HG03342 (cell line): Measurements from ENCODE around the gene YBEY.
A peak's percentile ranks its signal among the peaks of the same experiment; 100 is the strongest.
"Not testable (repeated sequence)": the region's sequence is repeated elsewhere in the genome, so short reads cannot be mapped to it uniquely, and the experiment has no call there.

Experiments
- ATAC-seq: cut with Tn5 transposase; IDR thresholded peaks from one replicate; pipeline ENCODE4 v1.9.1; 2021; ENCODE audit warnings: mild to moderate bottlenecking, moderate library complexity; ENCODE audit not compliant: unreplicated experiment

YBEY gene

GRCh38 chr21:46285761-46286647, at the start of gene YBEY:
YBEY (plus strand) TSS chr21:46286342; CDS start chr21:46286914, 572 bp downstream.
- ATAC-seq, result peak; percentile 84

DNA sequence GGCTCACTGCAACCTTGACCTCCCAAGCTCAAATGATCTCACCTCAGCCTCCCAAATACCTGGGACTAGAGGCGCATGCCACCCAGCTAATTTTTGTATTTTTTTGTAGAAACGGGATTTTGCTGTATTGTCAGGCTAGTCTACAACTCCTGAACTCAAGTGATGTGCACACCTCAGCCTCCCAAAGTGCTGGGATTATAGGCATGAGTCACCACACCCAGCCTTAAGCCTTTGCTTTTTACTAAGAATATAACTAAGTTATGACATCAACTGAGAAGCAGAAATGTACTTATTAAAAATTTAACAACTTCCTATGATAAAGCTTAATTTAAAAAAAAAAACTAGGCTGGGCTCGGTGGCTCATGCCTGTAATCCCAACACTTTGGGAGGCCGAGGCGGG, 48.7 kb upstream of the YBEY start:
- ATAC-seq, result no peak

DNA sequence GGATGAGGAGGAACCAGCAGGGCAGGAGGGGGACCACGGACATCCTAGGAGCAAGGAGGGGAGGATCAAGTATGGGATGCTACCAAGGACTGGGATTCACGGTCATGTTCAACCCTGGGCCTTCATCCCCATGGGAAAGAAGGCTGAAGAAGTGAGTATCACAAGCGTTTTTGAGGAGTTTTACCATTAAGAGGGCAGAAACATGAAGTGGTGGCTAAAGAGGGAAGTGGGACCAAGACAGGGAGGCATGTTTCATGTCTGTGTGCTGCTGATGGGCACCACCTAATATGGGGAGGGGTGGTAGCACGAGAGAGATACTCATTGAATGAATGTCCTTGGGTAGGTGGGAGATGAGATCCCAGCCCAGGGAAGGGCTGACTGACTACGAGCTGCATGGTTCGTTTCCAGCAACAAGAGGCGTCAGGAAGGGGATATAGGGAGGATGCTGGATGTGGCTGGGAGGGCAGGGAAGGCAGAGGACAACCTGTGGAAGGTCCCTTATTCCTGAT, 46.3 kb upstream of the YBEY start:
- no peak for ATAC-seq

DNA sequence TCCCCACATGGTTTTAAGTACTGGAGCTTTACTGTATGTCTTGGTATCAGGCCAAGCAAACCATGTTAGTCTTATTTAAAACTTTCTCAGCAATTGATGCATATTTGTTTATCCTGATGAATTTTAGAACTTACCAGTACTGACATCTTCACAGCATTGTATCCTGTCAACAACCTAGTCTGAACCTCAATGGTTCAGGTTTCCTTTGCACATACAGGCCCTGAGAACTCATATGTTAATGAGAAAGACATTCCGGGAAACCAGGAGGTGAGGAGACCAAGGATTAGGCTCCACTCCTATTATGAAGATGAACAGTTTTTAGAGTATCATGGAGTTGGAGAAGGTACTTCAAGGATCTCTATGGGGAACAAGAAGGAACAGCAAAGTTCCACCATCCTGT, 44.6 kb upstream of the YBEY start:
- not testable (repeated sequence) for ATAC-seq

DNA sequence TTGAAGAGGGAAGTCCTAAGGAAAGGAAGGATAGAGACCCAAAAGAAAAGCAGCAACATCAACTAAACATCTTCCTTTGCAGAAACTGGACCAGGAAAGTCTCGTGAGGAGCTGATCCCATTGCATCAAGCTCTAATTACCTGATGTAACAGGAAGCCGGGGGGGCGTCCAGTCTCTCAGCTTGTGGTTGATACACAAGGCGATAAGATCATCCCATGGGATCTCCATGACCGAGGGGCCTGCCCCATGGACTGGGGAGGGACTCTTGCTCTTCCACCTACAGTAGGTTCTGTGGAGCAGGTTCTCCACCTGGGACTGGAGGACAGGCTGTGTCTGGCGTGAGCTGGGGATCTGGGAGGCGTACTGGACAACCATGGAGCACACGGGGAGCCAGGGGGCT, 42.8 kb upstream of the YBEY start:
- no peak for ATAC-seq

- no peak for ATAC-seq
Measured at GRCh38 chr21:46243960-46244361, 42.2 kb upstream of the YBEY start.

DNA sequence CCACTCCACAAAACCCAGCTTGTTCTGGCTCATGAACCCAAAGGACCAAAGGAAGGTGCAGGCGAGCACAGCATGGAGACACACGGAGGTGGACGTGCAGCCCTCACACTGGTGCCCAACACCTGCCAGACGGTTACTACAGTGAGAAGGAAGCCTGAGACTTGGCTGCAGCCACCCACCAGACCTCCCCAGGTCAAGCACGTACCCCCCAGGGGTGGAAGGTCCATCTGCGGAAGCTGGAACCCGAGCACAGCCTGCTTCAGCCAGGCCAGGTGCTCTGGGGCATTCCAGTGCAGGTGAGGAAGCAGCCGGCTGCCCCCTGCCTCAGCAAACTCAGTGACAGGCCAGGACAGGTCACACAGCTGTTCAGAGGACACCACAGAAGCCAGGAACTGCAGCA, 41.5 kb upstream of the YBEY start:
- ATAC-seq, result no peak

GRCh38 chr21:46245213-46245915, 40.8 kb upstream of the YBEY start:
- ATAC-seq, result no peak

- ATAC-seq, result no peak
Measured at GRCh38 chr21:46246345-46246744, 39.8 kb upstream of the YBEY start.

DNA sequence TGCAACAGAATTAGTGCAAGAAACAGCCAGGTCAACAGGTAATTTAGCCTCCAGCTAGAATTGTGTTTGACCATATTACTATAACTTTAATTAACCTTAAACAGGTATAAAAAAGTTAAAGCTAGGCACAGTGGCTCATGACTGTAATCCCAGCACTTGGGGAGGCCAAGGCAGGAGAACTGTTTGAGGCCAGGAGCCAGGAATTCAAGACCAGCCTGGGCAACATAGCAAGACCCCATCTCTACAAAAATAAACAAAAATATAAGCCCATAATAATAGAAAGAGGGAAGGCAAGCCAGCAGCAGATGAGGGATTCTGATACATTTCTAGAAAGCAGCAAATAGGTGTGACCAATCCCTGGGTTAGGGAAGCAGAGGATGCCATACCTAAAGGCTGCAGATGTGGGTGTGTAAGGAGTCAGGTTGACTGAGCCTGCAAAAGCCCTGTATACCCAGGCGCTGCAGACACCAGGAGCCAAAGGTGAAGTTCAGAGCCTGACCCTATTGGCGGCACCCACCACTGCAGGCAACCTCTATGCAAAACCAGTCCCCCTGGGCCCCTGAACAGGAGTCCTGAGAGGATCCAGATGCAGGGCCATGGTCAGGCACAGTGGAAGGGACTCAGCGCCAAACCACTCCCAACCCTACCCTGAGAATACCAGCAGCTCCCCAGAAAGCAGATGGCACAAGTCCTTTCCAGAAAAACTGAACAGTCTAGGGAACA, 38.3 kb upstream of the YBEY start:
- ATAC-seq, result no peak

DNA sequence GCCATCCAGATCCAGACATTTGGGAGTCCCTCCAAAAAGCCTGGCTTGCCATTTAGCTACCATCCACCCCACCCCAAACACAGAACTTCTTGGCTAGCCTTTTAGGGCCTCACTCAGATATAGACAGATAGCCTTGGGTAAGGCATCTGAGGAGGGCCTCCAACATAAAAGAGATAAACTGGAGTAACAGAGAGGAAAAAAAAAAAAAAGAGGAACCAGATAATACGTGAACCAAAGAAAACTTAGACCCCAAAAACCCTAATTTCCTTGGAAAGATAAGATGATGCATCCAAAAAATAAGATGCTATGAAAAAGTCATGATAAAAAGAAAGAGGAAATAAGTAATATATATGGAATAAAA, 37.7 kb upstream of the YBEY start:
- no peak for ATAC-seq

- no peak for ATAC-seq
Measured at GRCh38 chr21:46248827-46249226, 37.3 kb upstream of the YBEY start.

DNA sequence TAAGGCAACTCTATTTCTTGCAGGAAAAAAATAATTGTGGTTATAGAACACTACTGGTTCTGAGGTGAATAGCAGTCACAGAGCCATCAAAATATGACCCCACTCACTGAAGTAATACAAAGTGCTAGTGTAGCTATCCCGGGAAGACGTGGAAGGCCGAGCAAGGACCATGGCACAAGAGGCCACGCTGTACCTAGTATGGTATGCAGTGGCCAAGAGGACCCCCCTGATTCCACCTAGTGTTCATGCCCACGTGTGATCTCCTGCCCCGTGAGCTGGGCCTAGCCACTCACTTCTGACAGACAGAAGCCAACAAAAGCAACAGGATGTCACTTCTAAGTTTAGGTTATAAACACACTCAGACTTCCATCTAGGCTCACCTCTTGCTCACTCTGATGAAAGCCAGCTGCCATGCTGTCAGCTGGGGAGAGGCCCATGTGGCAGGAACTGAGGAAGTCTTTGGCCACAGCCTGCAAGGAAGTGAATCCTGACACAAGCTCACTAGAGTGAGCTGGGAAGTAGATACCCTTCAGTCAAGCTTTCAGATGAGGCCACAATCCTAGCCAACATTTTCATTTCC, 35.9 kb upstream of the YBEY start:
- ATAC-seq, result no peak

GRCh38 chr21:46252840-46253239, 33.3 kb upstream of the YBEY start:
- ATAC-seq, result no peak

DNA sequence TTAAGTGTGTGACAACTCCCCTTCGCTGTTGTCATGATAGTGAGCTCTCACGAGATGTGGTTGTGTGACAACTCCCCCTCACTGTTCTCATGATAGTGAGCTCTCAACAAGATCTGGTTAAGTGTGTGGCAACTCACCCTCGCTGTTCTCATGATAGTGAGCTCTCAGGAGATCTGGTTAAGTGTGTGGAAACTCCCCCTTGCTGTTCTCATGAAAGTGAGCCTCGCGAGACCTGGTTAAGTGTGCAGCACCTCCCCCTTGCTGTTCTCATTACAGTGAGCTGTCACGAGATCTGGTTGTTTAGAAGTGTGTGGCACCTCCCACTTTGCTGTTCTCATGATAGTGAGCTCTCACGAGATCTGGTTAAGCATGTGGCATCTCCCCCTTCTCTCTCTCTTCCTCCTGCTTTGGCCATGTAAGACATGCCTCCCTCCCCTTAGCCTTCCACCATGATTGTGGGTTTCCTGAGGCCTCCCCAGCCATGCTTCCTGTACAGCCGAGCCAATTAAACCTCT, 32.5 kb upstream of the YBEY start:
- ATAC-seq, result peak; percentile 51

DNA sequence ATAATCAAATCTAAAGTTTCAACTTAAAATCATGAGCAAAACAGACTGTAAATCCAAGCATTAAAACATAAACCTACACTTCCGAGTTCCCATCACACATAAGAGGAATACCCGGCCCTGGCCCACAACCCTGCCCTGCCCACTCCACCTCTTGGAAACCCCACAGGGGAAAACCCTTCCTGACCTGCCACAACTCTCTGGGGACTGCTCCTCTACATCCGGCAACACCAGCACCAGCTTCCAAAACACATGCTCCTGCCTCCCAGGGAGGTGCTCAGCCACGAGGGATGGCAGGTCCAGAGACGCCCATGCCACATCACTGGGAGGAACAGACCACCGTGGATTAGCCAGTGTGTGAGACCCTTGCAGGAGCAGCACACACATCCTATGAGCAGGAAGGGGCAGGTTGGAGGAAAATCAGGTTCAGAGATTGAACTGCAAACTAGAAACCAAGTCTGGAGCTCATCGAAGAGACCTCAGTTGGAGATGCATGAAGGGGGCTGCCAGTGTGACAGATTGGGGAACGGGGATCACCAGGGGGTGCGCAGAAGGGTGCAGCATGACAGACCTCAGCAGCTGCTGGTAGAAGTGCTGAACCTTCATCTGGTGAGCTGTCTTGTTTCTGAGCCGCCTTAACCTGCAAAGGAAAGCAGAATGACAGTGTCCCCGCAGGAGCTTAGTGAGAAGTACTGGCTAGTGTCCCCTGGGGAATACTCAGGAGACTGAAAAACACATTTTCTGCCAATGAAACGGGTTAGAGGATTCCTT, 31.8 kb upstream of the YBEY start:
- ATAC-seq, result peak; percentile 42

DNA sequence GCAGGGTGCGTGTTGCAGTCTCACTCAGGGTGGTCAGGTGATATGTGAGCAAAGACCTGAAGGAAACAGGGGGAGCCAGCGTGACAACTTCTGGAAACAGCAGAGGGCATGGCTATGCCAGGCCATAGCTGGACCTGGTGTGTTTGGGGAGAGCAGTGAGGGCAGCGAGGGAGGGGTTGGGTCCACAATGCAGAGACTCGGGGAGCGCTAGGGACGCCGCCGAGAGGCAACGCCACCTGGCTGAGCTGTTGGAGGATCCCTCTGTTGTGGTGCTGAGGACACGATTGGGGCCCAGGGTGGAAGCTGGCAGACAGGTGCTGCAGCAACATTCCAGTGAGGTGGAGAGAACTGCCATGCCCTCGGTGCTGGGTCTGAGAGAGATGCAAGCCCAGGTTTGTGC, 31.0 kb upstream of the YBEY start:
- ATAC-seq, result no peak

DNA sequence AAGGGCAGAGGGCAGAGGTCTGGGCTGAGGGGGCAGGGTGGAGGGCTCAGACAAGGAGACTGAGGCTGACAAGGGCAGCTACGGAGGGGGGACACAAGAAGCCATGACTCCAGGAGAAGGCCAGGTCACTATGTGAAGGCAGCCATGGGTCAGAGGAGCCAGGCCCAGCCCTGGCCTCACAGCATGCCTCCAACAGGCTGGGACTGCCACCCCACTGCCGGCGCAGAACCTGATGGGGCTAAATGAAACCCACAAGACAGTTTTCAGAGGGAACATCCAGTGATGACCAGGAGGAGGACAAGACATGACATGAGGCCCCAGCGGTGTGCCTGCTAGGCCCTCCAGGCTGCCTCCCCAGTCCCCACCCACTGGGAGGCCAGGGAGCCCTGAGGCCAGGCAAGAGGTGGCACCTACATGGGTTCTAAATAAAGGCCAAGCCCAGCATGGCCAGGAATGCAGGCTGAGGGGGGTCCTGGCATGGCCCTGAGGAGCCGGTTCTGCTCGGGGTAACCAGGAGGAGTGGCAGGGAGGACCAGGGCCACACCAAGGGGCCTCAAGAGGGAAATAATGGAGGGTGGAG, 30.3 kb upstream of the YBEY start:
- no peak for ATAC-seq

DNA sequence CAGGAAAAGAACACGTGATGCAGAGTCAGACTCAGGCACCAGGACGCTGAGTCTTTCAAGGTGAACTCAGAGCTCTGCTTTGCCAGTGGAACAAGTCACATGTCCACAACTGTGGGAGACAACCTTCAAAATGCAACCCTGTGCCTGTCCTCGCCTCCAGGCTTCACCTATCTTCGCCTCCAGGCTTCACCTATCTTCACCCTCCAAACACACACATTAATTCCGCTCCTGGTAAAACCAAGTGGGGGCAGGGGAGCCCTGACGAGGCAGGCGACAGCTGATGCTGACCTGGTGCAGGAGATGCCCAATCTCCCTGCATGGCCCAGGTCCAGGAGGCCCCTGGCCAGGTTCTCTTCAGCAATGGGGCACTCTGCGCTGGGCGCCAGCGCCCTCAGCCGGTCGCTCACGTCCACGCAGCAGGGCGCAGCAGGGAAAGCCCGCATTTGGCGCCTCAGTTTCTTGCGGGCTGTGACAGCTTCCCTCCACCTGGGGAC, 29.6 kb upstream of the YBEY start:
- no peak for ATAC-seq
